Osteocyte (in vitro differentiated cells): ENCODE data around the gene INHBA. TPM values are rescaled to one million over a fixed set of nuclear protein-coding genes. Genes with fewer than 3 reads are reported as not detected.

Experiments used
- DNase-seq: peaks from one replicate; pipeline ENCODE4 v3.0.0; 2021; ENCODE audit warnings: mixed read lengths; ENCODE audit not compliant: unreplicated experiment; ENCODE audit errors: extremely low spot score
- H3K27ac Mint-ChIP-seq: one replicate; pipeline ENCODE4 v1.8.0; 2021; ENCODE audit warnings: mild to moderate bottlenecking, mixed read lengths; ENCODE audit not compliant: unreplicated experiment
- H3K27me3 Mint-ChIP-seq: one replicate; pipeline ENCODE4 v1.8.0; 2021; ENCODE audit warnings: mixed read lengths; ENCODE audit not compliant: unreplicated experiment
- H3K36me3 Mint-ChIP-seq: one replicate; pipeline ENCODE4 v1.8.0; 2021; ENCODE audit warnings: mixed read lengths; ENCODE audit not compliant: unreplicated experiment
- H3K4me1 Mint-ChIP-seq: one replicate; pipeline ENCODE4 v1.8.0; 2021; ENCODE audit warnings: mixed read lengths; ENCODE audit not compliant: unreplicated experiment
- H3K4me3 Mint-ChIP-seq: one replicate; pipeline ENCODE4 v1.8.0; 2021; ENCODE audit warnings: mild to moderate bottlenecking, moderate library complexity, mixed read lengths; ENCODE audit not compliant: unreplicated experiment
- H3K9me3 Mint-ChIP-seq: one replicate; pipeline ENCODE4 v1.8.0; 2021; ENCODE audit warnings: mixed read lengths; ENCODE audit not compliant: unreplicated experiment
- CTCF ChIP-seq: fragments of 200-600 bp; sonication (generic); IDR thresholded peaks from 2 replicates; pipeline ENCODE4 v1.5.0; 2021; ENCODE audit warnings: antibody characterized with exemption, mild to moderate bottlenecking, moderate library complexity
- total RNA-seq: library from RNA; stranded (reverse); gene quantifications from 2 replicates; pipeline ENCODE4 v1.2.1, GENCODE V29; 2021

INHBA gene
- total RNA-seq, 1 donor from 2014 or later: 198 TPM

- Mint-ChIP-seq H3K9me3 (peaks cover 14% of the 10 kb centered on the region), H3K36me3 (peaks cover 10% of the 10 kb centered on the region), H3K4me1 (peaks cover 39% of the 10 kb centered on the region), H3K27me3 (no peaks in the 10 kb centered on the region), H3K4me3 (no peak overlapping the region), H3K27ac (no peak overlapping the region)
- TF ChIP-seq CTCF: no peak
- DNase-seq: no peak
These were observed 42.6 kb upstream of the INHBA start for GRCh38 chr7:41745451-41745850.

GRCh38 chr7:41744161-41744560, 41.3 kb upstream of the INHBA start:
- DNase-seq: no peak
- peaks cover 12% of the 10 kb centered on the region for H3K36me3 Mint-ChIP-seq
- peaks cover 14% of the 10 kb centered on the region for H3K9me3 Mint-ChIP-seq
- peak overlapping the region; percentile 26 for H3K4me3 Mint-ChIP-seq
- H3K27me3 Mint-ChIP-seq: no peaks in the 10 kb centered on the region
- peak overlapping the region; percentile 79 for H3K27ac Mint-ChIP-seq
- TF ChIP-seq CTCF: no peak
- H3K4me1 Mint-ChIP-seq: peaks cover 39% of the 10 kb centered on the region

- peaks cover 12% of the 10 kb centered on the region for H3K36me3 Mint-ChIP-seq
- H3K27me3 Mint-ChIP-seq: no peaks in the 10 kb centered on the region
- peaks cover 14% of the 10 kb centered on the region for H3K9me3 Mint-ChIP-seq
- peaks cover 34% of the 10 kb centered on the region for H3K4me1 Mint-ChIP-seq
- TF ChIP-seq CTCF: no peak
- H3K27ac Mint-ChIP-seq: no peak overlapping the region
- H3K4me3 Mint-ChIP-seq: no peak overlapping the region
- no peak for DNase-seq
These were observed 39.6 kb upstream of the INHBA start for GRCh38 chr7:41742401-41743020.

- no peak overlapping the region for H3K27ac Mint-ChIP-seq
- peaks cover 14% of the 10 kb centered on the region for H3K9me3 Mint-ChIP-seq
- H3K4me1 Mint-ChIP-seq: peaks cover 17% of the 10 kb centered on the region
- H3K36me3 Mint-ChIP-seq: peaks cover 12% of the 10 kb centered on the region
- no peak for DNase-seq
- no peaks in the 10 kb centered on the region for H3K27me3 Mint-ChIP-seq
- no peak for TF ChIP-seq CTCF
- H3K4me3 Mint-ChIP-seq: no peak overlapping the region
These were observed 35.9 kb upstream of the INHBA start for GRCh38 chr7:41738806-41739205.

- TF ChIP-seq CTCF: no peak
- H3K36me3 Mint-ChIP-seq: peaks cover 12% of the 10 kb centered on the region
- H3K9me3 Mint-ChIP-seq: peaks cover 14% of the 10 kb centered on the region
- no peaks in the 10 kb centered on the region for H3K27me3 Mint-ChIP-seq
- no peak overlapping the region for H3K4me3 Mint-ChIP-seq
- no peak overlapping the region for H3K27ac Mint-ChIP-seq
- no peak for DNase-seq
- peaks cover 16% of the 10 kb centered on the region for H3K4me1 Mint-ChIP-seq
These were observed 35.4 kb upstream of the INHBA start for GRCh38 chr7:41738336-41738735.
